ENCODE data around the gene IQSEC1. TPM values are rescaled to one million over a fixed set of nuclear protein-coding genes. Genes with fewer than 3 reads are reported as not detected.
"Not testable (repeated sequence)": the region's sequence is repeated elsewhere in the genome, so short reads cannot be mapped to it uniquely, and the experiment has no call there.

Gene IQSEC1
- total and polyA plus RNA-seq, 2 of the 8 experiments (the other 6 are each of a cell fraction or from before 2014, with no cell fraction given) = 6.8 to 28.8 TPM

DNA sequence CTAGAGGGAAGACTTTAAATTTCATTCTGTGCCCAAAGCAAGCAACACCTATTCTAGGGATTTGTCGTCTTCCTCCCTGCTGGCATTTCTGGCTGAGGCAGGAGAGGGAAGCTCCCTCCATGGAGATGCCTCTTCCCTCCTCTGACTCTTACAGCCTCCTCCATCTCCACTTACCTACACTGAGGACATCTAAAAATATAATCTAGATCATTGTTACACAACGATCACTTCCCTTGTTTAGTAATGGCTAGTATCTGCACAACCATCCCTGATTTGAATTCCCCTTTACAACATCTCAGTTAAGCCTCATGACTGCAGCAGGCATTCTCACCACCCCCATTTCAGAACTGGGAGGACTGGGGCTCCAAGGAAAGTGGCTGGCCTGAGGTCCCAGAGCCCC lies 219.4 kb downstream of the IQSEC1 start:
- H4K5ac ChIP-seq (ENCODE audit: insufficient read length, low read depth, low read length); H2AFZ ChIP-seq (ENCODE audit: low read length); H3K56ac ChIP-seq (replicated peaks; ENCODE audit: insufficient read length, low read depth, low read length); H2BK20ac ChIP-seq (ENCODE audit: low read length); H2AK5ac ChIP-seq (ENCODE audit: low read depth, low read length); H3K79me1 ChIP-seq (ENCODE audit: low read depth, low read length); H4K91ac ChIP-seq (replicated peaks; ENCODE audit: insufficient read length, low read length); H3K18ac ChIP-seq (ENCODE audit: extremely low read depth, low read length); H3K4me1 ChIP-seq (replicated peaks in 1 of 4; ENCODE audit: control insufficient read depth in 3 of 4, insufficient read depth in 4 of 4, low read length in 3 of 4); H3K9me3 ChIP-seq (ENCODE audit: insufficient read depth in 2 of 2, low read depth in 1 of 2, low read length in 1 of 2); H4K20me1 ChIP-seq (replicated peaks in 1 of 2; ENCODE audit: control insufficient read depth in 1 of 2, insufficient read depth in 2 of 2, low read length in 2 of 2); H3K36me3 ChIP-seq (ENCODE audit: control insufficient read depth in 2 of 4, insufficient read depth in 4 of 4, low read length in 3 of 4); H2BK5ac ChIP-seq (ENCODE audit: low read depth, low read length); H3K23me2 ChIP-seq (ENCODE audit: low read depth, low read length); H3K27ac ChIP-seq (ENCODE audit: low read depth, low read length); H3K4me3 ChIP-seq (ENCODE audit: extremely low read depth in 1 of 4, insufficient read depth in 2 of 4, low read depth in 3 of 4, low read length in 4 of 4); H3K4ac ChIP-seq (replicated peaks; ENCODE audit: insufficient read length, low read depth, low read length); H3K9ac ChIP-seq (replicated peaks in 1 of 4; ENCODE audit: extremely low read depth in 1 of 4, low read depth in 3 of 4, low read length in 3 of 4); H3K23ac ChIP-seq (ENCODE audit: insufficient read length); FAIRE-seq; DNase-seq (ENCODE audit: low read depth in 1 of 2, low spot score in 2 of 2); H2BK120ac ChIP-seq (replicated peaks; ENCODE audit: low read depth, low read length); H3K4me2 ChIP-seq (ENCODE audit: insufficient read depth in 1 of 2, low read depth in 2 of 2, low read length in 2 of 2); H3K14ac ChIP-seq (ENCODE audit: insufficient read length); H3K27me3 ChIP-seq (replicated peaks in 1 of 4; ENCODE audit: control insufficient read depth in 3 of 4, extremely low read depth in 1 of 4, insufficient read depth in 3 of 4, low read length in 3 of 4); H2BK15ac ChIP-seq (ENCODE audit: low read length); H4K8ac ChIP-seq (ENCODE audit: extremely low read depth, insufficient read depth, low read length); H3K79me2 ChIP-seq (ENCODE audit: control insufficient read depth in 1 of 2, insufficient read depth in 2 of 2, low read length in 2 of 2); H2BK12ac ChIP-seq (ENCODE audit: low read depth, low read length): not testable (repeated sequence)
- 88% methylated on average over 2 of the region's 2 CpGs; no CpG with 5 or more reads in 1 of the 2 experiments for WGBS, 2 experiments (ENCODE audit: extremely low coverage in 1 of 2, insufficient coverage in 1 of 2, insufficient read length in 1 of 2, insufficient replicate concordance in 2 of 2, low coverage in 1 of 2, low lambda C conversion rate in 2 of 2, missing lambda C conversion rate in 1 of 2)
- ChIA-PET POLR2A (ENCODE audit: partially characterized antibody) (interaction anchor here (1.3 to 22.9 kb wide), 2 partner anchors 14 to 17 kb away, joined by 3 to 314 read pairs; partner anchors contain the start of gene RPL32), CTCF (ENCODE audit: partially characterized antibody) (interaction anchor here (0.9 to 4.6 kb wide), 4 partner anchors 11 to 38 kb away, joined by 3 to 23 read pairs (median 6); partner anchors contain the start of gene RPL32)
